Small intestine (tissue), 7 donors: ENCODE results near the gene FGF3. TPM values are rescaled to one million over a fixed set of nuclear protein-coding genes. Genes with fewer than 3 reads are reported as not detected.

ENCODE experiments used
- DNase-seq, 2 donors: peaks; one replicate each; pipeline versions ENCODE4 v3.0.0 to v3.0.0-alpha.2; 2013
- FAIRE-seq: peaks from 2 replicates; lab custom pipeline; 2012; peaks lifted over from hg19 to GRCh38; lab: Jason Lieb, UNC
- H3K27ac ChIP-seq, 3 donors: one replicate each; pipeline ENCODE4 v1.5.1; 2013; ENCODE audit warnings: low read length in 2 of 3, mild to moderate bottlenecking in 2 of 3, control low read depth in 1 of 3, inconsistent platforms in 1 of 3, low read depth in 1 of 3, moderate library complexity in 1 of 3
- H3K27me3 ChIP-seq, 3 donors: one replicate each; pipeline ENCODE4 v1.6.1; 2013; ENCODE audit warnings: low read length in 3 of 3, inconsistent platforms in 1 of 3; ENCODE audit not compliant: control insufficient read depth in 3 of 3, insufficient read depth in 3 of 3
- H3K36me3 ChIP-seq, 3 donors: one replicate each; pipeline ENCODE4 v1.6.1; 2013; ENCODE audit warnings: low read length in 3 of 3, inconsistent platforms in 1 of 3, low read depth in 1 of 3, mild to moderate bottlenecking in 1 of 3, moderate library complexity in 1 of 3; ENCODE audit not compliant: control insufficient read depth in 3 of 3, insufficient read depth in 2 of 3
- H3K4me1 ChIP-seq, 3 donors: one replicate each; pipeline ENCODE4 v1.6.1; 2013; ENCODE audit warnings: low read length in 2 of 3, inconsistent platforms in 1 of 3, low read depth in 1 of 3, mild to moderate bottlenecking in 1 of 3, moderate library complexity in 1 of 3; ENCODE audit not compliant: control insufficient read depth in 3 of 3, insufficient read depth in 2 of 3
- H3K4me3 ChIP-seq, 3 donors: one replicate each; pipeline ENCODE4 v1.5.1; 2013; ENCODE audit warnings: low read length in 3 of 3, control low read depth in 1 of 3, inconsistent platforms in 1 of 3, low read depth in 1 of 3, mild to moderate bottlenecking in 1 of 3, moderate library complexity in 1 of 3
- H3K9me3 ChIP-seq, 2 donors: one replicate each; pipeline ENCODE4 v1.6.1; 2013; ENCODE audit warnings: low read depth in 1 of 2, low read length in 1 of 2; ENCODE audit not compliant: control insufficient read depth in 2 of 2, insufficient read depth in 1 of 2
- WGBS, 3 donors: extraction: QIAGEN DNeasy Blood & Tissue Kit; methylation state at CpG; one replicate each; pipeline ENCODE4 v1.1.7; 2013; 5-methylcytosine and 5-hydroxymethylcytosine counted together
- polyA plus RNA-seq, 4 donors: library from polyadenylated mRNA; stranded (reverse) in 3 of 4; unstranded in 1 of 4; fragments of 200-250 nt in 3 of 4; fragments of 120-200 nt in 1 of 4; gene quantifications; one replicate each; pipeline versions ENCODE4 v1.2.1 to v1.2.3, GENCODE V29; 2013
- donor health status: healthy with polysubstance abuse.
- donor health status: control.
- donor health status: control.
- donor health status: Bipolar disorder and iron deficiency.
- donor health status: healthy.

The FGF3 gene
- polyA plus RNA-seq, 4 donors, result not detected

DNA sequence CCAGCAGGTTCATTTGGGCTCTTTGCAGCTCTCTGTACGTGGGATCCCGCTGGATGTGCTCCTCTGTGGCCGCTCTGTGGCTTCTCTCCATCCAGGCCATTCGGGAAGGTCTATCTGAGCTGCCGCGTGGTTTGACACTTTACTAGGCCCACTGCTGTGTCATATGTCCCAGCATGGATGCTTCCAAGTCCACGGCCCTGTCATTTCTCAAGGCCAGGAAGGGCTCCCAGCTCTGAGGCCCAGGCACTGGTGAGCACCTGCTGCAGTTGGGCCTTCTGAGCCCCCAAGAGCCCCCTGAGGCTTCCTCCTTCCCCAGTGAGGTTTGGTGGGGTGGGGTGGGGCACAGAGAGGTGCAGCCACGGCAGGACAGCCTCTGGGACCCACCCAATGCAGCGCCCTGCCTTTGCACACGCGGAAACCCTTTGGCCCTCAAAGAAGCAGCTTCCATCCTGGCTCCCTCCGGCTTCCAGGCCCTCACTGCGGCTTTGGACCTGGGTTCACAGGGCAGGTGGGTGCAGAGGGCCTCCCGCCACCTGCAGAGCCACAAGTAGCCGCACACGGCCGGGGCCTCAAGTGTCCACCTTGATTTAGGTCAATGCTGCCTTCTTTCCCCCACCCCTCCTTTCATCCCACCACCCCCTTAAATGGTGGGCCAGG is 44.5 kb upstream of the FGF3 start:
- no peak overlapping the region for H3K27ac ChIP-seq
- no peaks in the 10 kb centered on the region for H3K4me1 ChIP-seq
- 82 to 88% (median 83%) methylated on average over 17 of the region's 17 CpGs for WGBS, 3 donors
- H3K9me3 ChIP-seq, result no peaks in the 10 kb centered on the region
- no peak for DNase-seq
- no peak overlapping the region for H3K4me3 ChIP-seq
- no peak for FAIRE-seq
- H3K27me3 ChIP-seq, result peaks cover 0 to 32% (median 20%) of the 10 kb centered on the region in 3 donors
- H3K36me3 ChIP-seq, result no peaks in the 10 kb centered on the region

DNA sequence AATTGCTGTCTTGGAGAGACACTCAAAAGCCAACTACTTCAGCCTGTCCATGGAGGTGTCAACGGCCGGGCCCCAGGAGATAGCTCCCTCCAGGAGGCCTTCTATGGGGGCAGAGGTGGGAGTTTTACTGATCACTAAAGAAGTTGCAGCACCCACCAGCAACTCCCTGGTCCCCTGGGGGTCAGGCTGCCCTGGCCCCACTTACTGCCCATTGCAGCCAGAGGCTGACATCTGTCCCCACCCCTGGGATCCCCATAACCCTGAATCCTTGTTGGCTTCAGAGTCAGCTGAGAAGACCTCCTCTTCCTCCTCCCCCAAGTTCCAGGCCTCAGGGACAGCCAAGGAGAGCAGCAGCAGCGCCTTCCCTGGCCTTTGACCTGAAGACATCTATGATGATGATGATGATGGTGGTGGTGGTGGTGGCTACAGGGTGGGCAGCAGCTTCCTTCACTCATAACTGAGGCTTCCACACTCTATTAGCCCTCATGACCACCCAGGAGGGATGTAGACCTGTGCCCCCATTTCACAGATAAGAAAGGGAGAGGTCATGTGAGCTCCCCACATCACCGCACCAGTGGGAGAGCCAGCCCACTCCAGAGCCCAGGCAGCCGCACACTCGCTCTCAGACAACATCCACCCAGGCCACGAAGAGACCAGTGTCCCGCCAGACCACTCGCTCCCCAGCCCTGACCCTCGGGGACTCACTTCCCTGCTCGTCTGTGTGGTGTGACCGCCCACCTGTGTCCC is 43.8 kb upstream of the FGF3 start:
- no peaks in the 10 kb centered on the region for H3K4me1 ChIP-seq
- peaks cover 0 to 26% (median 14%) of the 10 kb centered on the region in 3 donors for H3K27me3 ChIP-seq
- FAIRE-seq, result no peak
- no peaks in the 10 kb centered on the region for H3K36me3 ChIP-seq
- H3K27ac ChIP-seq, result no peak overlapping the region
- 84 to 90% (median 85%) methylated on average over 12 of the region's 12 CpGs for WGBS, 3 donors
- H3K9me3 ChIP-seq, result no peaks in the 10 kb centered on the region
- no peak for DNase-seq
- H3K4me3 ChIP-seq, result no peak overlapping the region

- DNase-seq (no peak), FAIRE-seq (no peak)
- Histone ChIP-seq H3K36me3 (no peaks in the 10 kb centered on the region), H3K4me1 (no peaks in the 10 kb centered on the region), H3K27me3 (peaks cover 0 to 24% (median 8%) of the 10 kb centered on the region in 3 donors), H3K27ac (no peak overlapping the region), H3K4me3 (no peak overlapping the region), H3K9me3 (no peaks in the 10 kb centered on the region)
- 65 to 87% (median 73%) methylated on average over 17 to 19 of the region's 19 CpGs for WGBS, 3 donors
Observed at GRCh38 chr11:69862331-69862771, 43.1 kb upstream of the FGF3 start.

DNA sequence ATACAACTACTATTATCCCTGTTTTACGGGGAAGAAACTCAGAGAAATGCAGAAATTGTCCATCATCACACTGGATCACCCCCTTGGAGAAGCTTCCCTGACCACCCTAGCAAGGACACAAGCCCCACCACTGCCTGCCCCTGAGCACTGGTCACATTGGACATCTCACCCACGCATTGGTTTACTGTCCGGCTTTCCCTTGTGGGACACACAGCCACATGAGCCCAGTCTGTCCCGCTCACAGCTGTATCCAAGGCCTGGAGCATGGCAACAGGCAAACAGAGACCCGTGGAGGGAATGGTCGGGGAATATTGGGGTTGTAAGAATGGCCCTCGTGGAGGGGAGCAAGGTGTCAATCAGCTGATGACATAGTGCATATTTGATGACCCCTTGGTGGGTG is 42.7 kb upstream of the FGF3 start:
- 79 to 87% (median 82%) methylated on average over 7 of the region's 7 CpGs for WGBS, 3 donors
- Histone ChIP-seq H3K36me3 (no peaks in the 10 kb centered on the region), H3K9me3 (no peaks in the 10 kb centered on the region), H3K4me1 (no peaks in the 10 kb centered on the region), H3K4me3 (no peak overlapping the region), H3K27me3 (peaks cover 0 to 22% (median 4%) of the 10 kb centered on the region in 3 donors), H3K27ac (no peak overlapping the region)
- FAIRE-seq, result no peak
- no peak for DNase-seq

DNA sequence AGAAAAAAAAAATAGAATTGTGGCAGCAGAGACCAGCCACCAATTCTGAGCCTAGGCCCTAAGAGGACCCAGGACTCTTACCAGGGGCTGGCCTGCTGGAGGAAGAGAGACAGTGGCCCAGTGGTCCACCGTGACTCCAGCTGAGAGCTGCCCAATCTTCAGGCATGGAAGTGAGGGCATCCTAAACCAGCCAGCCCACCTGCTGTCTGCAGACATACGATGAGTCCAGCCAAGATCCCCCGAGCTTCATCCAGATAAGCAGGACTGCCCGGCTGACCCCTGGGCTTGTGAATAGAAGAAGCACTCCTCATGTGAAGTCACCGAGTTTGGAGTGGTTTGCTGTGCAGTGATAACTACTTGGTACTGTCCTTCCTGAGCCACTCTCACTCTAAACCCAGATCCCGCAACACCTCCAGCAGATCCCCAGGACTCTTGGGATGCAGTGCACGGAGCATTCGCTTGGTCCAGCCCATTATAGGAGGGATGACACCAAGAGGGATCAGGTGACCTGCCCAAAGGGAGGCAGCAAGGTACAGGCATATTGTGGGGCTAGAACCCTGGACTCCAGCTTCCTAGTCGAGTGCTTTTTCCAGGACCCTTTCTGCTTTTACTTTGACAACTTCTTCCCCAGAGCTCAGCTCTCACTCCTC is 41.7 kb upstream of the FGF3 start:
- DNase-seq, result no peak
- no peaks in the 10 kb centered on the region for H3K9me3 ChIP-seq
- no peak for FAIRE-seq
- 77 to 82% (median 79%) methylated on average over 9 of the region's 9 CpGs for WGBS, 3 donors
- no peaks in the 10 kb centered on the region for H3K36me3 ChIP-seq
- H3K27ac ChIP-seq, result no peak overlapping the region
- no peak overlapping the region for H3K4me3 ChIP-seq
- H3K27me3 ChIP-seq, result peaks cover 0 to 18% (median 4%) of the 10 kb centered on the region in 3 donors
- no peaks in the 10 kb centered on the region for H3K4me1 ChIP-seq

DNA sequence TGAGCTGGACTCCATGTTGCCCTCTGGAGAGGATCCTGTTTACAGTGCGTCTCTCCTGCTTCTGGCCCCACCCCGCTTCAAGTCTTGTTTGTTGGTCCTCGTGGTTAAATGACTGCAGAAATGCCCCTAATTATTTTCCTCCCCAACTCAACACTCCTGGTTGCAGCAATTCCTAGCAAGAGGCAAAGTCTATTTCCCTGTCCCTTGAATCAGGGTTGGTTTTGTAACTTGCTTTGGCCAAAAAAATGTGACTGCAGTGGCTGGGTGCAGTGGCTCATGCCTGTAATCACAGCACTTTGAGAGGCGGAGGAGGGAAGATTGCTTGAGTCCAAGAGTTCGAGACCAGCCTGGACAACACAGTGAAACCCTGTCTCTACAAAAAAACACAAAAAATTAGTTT is 41.0 kb upstream of the FGF3 start:
- FAIRE-seq (no peak), DNase-seq (no peak)
- no peak overlapping the region for H3K27ac ChIP-seq
- WGBS, 3 donors, result 21 to 53% (median 29%) methylated on average over 5 of the region's 5 CpGs
- no peaks in the 10 kb centered on the region for H3K36me3 ChIP-seq
- no peaks in the 10 kb centered on the region for H3K9me3 ChIP-seq
- H3K4me3 ChIP-seq, result no peak overlapping the region
- H3K27me3 ChIP-seq, result peaks cover 0 to 18% (median 4%) of the 10 kb centered on the region in 3 donors
- no peaks in the 10 kb centered on the region for H3K4me1 ChIP-seq

- DNase-seq (no peak), FAIRE-seq (no peak)
- Histone ChIP-seq H3K36me3 (no peaks in the 10 kb centered on the region), H3K9me3 (no peaks in the 10 kb centered on the region), H3K4me1 (no peaks in the 10 kb centered on the region), H3K4me3 (no peak overlapping the region), H3K27ac (no peak overlapping the region), H3K27me3 (peaks cover 0 to 18% (median 0%) of the 10 kb centered on the region in 3 donors)
- 85 to 88% (median 86%) methylated on average over 12 of the region's 12 CpGs for WGBS, 3 donors
Observed at GRCh38 chr11:69859275-69859934, 40.2 kb upstream of the FGF3 start.

- FAIRE-seq (no peak), DNase-seq (no peak)
- H3K4me3 ChIP-seq, result no peak overlapping the region
- H3K9me3 ChIP-seq, result peaks cover 0 to 7% of the 10 kb centered on the region in 2 donors
- 91 to 94% (median 92%) methylated on average over 3 of the region's 3 CpGs for WGBS, 3 donors
- H3K4me1 ChIP-seq, result no peaks in the 10 kb centered on the region
- no peak overlapping the region for H3K27ac ChIP-seq
- no peaks in the 10 kb centered on the region for H3K36me3 ChIP-seq
- H3K27me3 ChIP-seq, result peaks cover 0 to 15% (median 9%) of the 10 kb centered on the region in 3 donors
Observed at GRCh38 chr11:69855421-69855820, 36.2 kb upstream of the FGF3 start.
